Ammon's horn (tissue), 1 donor: ENCODE data around the gene NDUFB4.
"Not testable (repeated sequence)": the region's sequence is repeated elsewhere in the genome, so short reads cannot be mapped to it uniquely, and the experiment has no call there.

ENCODE experiments used
- DNase-seq: peaks from one replicate; pipeline ENCODE4 v3.0.0-alpha.2; 2016; ENCODE audit warnings: low spot score

The NDUFB4 gene

DNA sequence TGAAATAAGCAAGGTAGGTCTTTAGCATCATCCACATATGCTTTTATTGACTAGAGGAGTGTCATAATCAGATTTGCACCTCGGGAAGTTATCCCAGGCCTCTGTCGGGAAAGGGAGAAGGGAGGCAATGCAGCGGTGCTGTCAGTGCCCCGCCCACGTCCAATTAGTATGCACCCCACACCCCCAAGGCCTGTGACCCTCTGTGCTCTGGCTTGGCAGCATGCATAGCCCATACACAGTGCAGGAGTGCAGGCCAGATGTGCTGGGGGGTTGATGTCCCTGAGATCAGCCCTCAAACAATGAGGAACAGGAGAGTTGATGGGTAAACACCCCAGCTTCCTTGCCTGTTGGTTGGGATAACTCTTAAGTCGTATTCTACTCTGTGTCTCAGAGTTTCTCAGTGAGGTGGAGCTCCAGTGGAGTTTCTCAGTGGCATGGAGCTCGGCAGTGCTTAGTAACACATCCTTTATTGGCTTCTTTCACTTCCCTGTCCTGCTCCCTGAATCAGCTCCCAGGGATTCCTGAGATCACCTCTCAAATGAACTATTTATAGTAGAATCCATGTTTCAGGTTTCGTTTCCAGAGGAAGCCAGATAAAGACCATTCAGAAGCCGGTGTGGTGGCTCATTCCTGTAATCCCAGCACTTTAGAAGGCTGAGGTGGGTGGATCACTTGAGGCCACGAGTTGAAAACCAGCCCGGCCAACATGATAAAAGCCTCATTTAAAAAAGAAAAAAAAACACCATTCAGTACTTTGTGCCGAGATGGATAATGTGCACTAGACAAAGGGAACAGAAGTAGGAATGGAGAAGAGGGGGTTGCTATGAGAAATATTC, 26.7 kb upstream of the NDUFB4 start:
- DNase-seq, result no peak

DNA sequence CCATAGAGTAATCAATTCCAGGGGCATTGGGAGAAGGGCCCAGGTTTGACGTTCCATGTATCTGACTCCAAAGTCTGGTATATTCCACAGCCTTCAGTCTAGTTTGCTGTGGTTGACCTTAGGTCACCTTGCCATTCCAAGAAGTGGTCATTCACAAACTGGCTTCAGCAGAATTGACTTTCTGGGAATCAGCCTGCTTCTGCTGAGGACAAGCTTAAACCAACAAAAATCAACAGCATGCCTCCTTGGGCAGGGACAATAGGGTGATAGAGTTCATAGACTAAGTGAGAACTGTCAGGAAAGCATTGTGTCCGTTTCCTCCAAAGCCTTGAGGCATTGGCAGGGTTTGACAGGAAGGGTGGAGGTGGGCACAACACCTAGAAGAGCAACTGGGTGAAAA, 24.1 kb upstream of the NDUFB4 start:
- DNase-seq, result no peak

DNA sequence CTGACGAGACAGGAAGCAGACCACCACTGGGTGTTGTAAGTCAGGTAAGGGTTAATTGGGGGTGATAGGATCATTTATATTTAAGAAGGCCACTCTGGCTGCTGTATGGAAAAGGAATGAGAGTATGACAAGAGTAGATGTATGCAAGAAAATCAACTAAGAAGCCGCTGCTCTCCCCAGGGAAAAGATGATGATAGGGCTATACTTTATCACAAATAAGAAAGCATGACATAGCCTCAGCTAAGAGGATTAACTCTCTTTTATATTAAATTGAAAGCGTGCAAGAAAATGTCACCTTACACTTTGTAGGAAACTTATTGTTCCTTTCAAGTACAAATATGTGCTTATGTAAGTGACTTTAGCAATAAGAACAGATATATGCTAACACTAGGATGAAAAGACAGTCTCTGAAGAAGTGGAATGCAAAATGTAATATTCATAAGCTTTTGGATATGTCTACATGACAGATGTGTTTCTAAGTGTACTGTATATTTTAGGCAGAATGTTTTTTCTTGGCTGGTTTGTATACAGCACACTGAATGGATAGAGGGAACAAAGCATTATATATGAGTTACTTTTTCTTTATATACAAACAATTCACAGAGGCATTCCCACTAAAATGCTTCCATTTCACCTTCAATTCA, 8.7 kb upstream of the NDUFB4 start:
- DNase-seq, result no peak

DNA sequence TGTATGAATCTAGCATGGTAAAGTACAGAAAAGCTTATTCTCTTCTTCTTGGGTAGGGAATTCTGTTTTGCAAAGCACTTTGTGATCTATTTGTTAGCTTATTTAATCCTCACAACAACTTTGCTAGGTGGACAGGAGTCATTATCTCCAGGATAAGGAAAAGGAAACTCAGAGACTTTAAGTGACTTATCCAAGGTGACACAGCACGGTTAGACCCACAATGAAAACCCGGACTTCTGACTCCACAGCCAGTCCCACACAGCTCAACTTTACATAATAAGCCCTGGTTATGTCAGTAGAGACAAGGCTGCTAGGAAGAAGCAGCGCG, 384 bp upstream of the NDUFB4 start:
- no peak for DNase-seq

DNA sequence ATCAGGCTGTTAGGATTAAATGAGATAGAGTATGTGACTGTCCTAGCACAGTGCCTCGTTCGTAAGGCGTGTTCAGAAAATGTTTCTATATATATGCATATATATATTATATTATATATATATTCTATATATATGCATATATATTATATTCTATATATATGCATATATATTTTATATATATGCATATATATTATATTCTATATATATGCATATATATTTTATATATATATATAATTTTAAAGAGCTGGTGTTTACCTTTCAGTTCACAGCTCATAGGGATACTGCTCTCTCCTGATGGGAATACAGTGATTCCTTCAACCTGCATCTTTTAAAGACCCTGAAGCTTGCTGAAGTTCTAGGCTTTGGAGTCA, 702 bp downstream of the NDUFB4 start:
- DNase-seq, result no peak

DNA sequence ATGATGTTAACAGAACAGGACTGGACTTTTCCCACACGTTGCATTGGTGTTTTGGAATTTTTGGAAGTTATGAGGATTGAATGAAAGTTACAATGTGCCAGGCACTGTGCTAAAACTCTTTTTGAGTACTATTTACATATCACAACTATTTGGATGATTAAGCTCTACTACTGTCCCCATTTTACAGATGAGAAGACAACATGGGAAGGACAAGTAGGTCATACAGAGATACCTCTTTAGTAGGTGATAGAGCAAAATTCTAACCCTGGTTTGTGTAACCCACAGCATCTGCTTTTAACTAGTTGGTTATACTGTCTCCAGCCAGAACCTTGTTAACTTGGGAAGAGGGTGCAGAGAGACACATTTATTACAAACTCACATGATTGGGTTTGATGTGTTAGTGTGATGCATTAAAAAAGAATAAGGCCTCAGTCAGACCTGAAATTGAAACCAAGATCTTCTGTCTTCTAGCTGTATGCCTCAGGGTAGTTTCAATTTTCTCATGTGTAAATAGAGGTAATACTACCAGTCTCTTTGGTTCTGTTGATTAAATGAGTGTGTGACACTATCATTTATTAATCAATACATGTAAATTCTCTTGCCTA, 1.4 kb downstream of the NDUFB4 start:
- no peak for DNase-seq

DNA sequence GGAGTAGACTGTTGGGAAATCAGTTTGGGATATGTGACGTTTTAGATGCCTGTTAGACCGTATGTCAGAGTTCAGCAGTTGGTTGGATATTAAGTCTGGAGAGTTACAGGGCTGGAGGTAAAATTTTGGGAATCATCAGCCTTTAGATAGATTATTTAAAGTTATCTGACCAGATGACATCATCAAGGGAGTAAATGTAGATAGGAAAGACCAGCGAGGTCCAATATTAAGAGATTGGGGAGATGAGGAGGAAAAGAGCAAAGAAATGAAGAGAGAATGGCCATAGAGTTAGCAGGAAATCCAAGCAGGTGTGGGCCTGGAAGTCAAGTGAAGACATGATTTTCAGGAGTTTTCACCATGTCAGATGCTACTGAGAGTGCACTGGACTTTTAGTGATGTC, 3.1 kb downstream of the NDUFB4 start:
- no peak for DNase-seq

DNA sequence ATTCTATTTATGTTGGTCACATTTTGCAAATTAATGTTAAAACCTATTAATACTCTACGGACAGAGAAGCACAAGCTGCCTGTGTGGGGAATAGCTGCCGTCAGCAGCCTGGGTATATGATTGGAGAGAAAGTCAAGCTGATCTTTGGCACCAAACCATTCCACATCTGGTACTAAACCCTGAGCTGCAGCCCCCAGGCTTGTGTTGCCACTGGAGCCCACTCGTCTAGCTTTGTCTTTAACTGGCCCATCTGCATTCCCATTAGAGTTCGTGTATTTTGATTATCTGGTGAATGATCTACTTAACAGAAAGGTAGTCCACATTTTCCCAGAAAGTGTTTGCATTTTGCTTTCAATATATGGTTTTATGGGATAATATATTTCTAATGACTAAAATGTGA, 5.4 kb downstream of the NDUFB4 start:
- DNase-seq, result no peak

DNA sequence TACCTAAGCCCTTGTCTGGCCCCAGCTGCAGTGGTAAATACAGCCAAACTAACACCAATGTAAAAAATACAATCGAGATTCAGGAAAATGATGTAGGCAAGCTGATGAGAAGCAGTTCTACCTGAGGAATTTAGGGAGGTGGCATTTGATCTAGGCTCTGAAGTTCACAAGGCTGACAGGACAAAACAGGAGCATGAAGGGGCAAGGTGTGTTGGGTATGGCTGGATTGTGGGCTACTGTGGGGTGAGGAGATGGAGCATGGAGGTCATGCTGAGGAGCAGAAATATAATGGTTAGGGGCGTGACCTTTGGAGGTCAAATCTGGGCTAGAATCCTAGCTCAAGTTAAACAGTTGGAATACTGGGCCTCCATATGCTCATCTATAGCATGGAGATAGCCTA, 6.5 kb downstream of the NDUFB4 start:
- DNase-seq, result no peak

DNA sequence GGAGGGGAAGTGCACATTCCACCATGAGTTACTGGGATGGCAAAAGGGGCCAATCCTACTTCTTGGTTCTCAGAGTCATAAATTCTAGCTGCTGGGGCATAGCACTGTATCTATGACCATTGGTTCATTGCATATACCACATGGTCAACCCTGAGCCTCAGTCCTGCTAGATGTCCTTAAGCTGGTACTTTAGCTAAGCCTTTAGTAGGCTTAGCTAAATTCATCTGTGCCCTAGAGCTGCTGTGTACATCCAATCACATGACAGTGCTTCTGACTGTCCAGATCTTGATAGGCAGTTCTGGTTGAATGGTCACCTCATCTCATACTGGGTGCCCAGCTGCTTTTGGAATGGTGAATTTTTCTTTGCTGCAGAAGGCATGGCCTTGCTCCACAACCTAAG, 8.2 kb downstream of the NDUFB4 start:
- DNase-seq, result no peak

DNA sequence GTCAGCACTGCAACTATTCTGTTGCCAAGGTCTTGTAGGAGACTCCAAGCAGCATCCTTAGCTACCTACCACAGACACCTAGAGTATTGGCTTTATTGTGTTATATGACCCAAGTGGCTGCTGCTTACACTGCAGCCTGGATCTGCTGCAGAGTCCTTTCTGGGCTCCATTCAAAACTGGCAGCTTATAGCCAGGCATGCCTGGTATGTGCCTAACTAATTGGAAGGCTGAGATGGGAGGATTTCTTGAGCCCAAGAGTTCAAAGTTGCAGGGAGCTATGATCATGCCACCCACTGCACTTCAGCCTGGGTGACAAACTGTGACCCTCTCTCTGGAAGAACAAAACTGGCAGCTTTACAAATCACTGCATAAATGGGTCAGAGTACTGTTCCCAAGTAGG, 8.6 kb downstream of the NDUFB4 start:
- no peak for DNase-seq

DNA sequence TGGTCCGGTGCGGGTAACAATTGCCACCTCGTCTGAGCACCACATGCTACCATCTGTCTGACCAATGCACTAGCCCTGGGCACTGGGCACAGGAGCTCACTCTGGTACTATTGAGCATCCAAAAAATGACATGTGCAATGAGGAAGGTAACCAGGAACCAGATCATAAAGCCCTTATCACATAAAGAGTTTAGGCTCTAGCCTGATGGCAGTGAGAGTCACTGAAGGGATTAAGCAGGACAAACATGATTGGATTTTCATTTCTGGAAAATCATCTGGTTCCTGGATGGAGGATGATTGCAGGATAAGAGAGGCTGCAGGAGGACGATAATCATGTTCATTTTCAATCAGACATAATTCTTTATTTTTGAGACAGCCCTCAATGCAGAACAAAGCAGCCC, 12.4 kb downstream of the NDUFB4 start:
- DNase-seq, result no peak

DNA sequence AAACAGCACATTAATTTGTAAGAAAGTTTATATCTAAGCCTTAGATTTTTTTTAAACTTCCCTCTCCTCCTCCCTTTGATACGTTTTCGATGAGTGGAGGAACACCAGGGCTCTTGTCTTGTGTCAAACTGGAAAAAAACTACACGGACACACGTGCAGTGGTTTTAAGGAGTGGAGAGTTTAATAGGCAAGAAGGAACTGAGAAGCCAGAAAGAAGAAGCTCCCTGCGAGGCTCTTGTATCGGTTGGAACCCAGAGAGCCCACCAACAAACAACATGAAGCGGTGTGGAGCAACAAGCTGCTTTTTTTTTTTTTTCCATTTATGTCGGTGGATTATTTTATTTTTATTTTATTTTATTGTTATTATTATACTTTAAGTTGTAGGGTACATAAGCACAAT, 18.6 kb downstream of the NDUFB4 start:
- no peak for DNase-seq

DNA sequence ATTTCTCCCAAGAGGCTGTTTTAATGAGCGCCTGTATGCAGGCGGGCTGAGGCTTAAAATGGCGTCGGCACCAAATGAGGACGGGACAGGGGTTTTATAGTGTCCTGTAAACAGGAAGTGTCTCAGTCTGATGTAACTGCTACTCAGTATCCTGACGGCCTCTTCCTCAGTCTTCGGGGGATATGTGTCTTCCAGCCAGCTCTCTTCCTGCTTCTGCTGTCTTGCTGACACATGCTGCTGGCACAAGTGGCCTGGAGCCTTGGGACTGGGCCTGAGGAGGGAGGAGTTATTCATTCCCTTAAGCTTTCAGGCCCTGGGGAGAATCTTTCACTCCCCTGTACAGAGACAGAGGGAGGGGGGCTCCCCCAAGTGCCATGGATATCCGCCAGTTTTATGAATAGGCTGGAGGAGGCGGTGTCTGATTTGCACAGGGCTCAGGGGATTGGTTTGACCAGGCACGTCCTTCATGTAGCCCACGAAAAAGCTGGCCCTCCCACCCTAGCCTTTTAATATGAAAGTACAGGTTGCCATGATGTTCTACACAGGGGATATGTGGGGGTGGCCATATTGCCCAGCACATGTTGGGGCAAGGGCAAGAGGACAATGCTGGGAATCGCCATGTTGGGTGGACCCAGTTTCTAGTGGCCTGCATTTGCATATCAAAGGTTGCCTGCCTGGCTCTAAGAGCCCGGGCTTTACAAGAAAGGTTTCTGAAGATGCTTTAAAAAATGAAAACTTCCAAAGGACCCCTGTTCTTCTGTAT, 19.9 kb downstream of the NDUFB4 start:
- peak; percentile 48 for DNase-seq

DNA sequence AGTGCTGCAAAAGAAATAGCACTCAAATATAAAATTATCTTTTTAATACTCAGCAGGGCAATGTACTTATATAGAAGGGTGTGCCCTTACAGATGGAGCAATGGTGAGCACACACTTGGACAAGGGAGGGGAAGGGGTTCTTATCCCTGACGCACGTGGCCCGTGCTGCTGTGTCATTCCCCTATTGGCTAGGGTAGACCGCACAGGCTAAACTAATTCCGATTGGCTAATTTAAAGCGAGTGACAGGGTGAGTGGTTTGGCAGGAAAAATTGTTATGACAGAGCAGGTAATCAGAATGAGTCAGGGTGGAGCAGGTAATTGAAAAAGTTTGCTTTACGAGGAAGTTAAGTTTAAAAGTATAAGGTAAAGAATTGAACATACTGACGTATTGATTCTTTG, 20.6 kb downstream of the NDUFB4 start:
- DNase-seq, result not testable (repeated sequence)

DNA sequence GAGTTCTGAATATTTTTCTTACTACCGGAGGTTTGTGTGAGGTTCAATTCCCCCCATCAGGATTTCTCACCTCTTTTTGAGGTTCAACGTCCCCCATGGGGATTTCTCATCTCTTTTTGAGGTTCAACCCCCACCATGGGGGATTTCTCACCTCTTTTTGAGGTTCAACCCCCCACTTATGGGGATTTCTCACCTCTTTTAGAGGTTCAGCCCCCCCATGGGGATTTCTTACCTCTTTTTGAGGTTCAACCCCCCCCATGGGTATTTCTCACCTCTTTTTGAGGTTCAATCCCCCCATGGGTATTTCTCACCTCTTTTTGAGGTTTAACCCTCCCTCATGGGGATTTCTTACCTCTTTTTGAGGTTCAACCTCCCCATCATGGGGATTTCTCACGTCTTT, 26.3 kb downstream of the NDUFB4 start:
- DNase-seq, result no peak

DNA sequence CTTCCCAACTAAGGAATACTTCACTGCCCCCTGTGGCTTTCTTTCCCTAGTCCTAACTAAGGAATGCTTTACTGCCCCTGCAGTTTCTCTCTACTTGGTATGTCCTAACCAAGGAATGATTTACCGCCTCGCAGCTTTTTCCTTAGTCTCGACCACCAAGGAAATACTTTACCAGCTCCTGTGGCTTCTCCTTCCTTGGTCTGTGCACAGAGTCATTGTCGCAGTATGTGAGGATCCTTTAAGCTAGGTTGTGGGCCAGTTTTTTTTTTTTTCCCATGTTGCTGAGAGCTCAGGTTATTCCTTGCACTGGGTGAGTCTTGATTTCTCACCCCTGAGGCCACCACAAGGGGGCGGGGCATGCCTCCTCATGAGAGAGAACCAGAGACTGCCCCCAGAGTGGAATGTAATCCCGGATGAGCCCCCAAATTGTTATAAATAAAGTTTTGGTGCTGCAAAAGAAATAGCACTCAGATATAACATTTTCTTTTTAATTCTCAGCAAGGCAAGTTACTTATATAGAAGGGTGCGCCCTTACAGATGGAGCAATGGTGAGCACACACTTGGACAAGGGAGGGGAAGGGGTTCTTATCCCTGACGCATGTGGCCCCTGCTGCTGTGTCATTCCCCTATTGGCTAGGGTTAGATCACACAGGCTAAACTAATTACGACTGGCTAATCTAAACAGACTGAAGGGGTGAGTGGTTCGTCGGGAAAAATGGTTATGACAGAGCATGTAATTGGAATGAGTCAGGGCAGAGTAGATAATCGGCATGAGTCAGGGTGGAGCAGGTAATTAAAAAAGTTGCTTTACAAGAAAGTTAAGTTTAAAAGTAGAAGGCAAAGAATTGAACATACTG, 27.0 kb downstream of the NDUFB4 start:
- no peak for DNase-seq

DNA sequence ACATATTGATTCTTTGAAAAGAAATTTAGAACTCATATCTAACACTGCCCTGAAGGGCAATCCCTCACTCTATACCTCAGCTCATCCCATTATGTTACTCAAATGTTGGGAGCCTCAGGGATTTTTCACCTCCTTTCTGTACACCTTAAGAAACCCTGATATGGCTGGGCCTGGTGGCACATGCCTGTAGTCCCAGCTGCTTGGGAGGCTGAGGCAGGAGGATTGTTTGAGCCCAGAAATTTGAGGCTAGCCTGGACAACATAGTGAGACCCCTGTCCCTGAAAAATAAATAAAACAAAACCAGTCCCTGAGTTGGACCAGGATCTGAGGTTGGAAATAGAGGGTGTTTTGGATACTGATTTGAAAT, 27.6 kb downstream of the NDUFB4 start:
- DNase-seq, result no peak

DNA sequence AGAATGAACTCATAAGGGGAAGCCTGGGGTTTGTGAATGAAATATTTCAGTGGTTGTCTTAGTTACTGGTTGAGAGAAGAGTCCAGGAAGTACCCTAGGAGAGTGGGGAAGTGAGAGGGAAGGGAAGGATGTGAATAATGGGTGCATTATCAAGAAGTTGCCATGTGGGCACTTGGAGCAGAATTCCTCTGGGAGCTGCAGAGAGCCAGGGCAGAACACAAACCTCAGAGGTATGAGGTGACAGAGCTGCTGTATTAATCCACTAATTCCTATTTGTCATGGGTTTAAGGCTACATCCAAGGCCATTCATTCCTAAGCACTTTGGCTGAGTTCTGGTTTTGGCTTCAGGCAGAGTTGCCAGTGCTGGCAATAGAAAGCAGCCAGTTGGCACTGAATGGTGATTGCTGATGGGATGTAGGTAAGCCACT, 29.0 kb downstream of the NDUFB4 start:
- no peak for DNase-seq

DNA sequence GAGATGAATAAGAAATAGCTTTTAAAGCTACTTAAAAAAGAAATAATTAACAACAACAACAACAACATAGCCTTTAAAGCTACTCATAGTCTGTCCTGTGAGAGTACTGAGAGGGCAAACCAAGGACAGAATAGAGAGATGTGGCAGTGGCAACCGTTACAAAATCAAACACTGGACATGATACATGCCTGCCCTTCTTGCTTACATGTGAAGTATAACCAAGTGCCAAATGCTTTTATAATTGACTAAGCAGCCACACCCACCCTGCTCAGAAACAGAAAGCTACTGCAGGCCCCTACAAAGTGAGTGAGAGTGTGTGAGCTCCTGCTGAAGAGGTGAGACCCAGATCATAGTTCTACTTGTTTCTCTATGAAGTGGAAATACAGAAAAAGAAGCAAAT, 38.4 kb downstream of the NDUFB4 start:
- no peak for DNase-seq

DNA sequence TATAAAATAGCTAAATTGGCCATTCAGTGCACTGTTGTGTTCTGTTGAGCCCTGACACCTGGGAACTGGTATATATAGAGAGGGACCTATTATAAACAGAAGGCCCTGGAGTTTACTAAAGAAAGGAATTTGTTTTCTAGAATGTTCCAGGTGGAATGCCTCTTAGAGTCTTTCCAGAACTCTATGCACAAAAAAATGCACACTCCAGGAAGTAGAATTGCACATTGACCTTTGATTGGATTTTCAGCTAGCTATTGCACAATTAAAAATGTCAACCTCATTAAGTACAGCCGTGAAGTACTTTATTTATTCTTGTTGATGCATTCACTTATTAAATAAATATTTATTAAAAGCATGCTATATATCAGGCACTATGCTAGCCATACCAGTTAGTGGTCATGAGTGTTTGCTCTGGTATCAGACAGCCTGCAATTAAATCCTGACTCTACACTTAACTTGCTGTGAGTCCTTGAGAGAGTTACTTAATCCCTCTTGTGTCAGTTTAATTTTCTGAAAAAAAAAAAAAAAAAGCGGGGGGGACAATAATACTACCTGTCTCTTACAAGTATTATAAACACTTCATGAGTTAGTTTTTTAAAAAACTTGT, 40.8 kb downstream of the NDUFB4 start:
- no peak for DNase-seq
